Immature natural killer cell (primary cell): ENCODE results near the gene TNFAIP2. TPM values are rescaled to one million over a fixed set of nuclear protein-coding genes. Genes with fewer than 3 reads are reported as not detected.

Experiments
- DNase-seq, 3 donors: peaks; one replicate each; pipeline ENCODE4 v3.0.0; 2022; ENCODE audit warnings: mixed read lengths in 1 of 3
- H3K27ac Mint-ChIP-seq, 6 donors: one replicate each; pipeline ENCODE4 v1.8.0; 2020; ENCODE audit warnings: mixed read lengths in 6 of 6, mild to moderate bottlenecking in 5 of 6, inconsistent platforms in 4 of 6, moderate library complexity in 3 of 6
- H3K27me3 Mint-ChIP-seq, 3 donors: one replicate each; pipeline ENCODE4 v1.8.0; 2020 to 2021; ENCODE audit warnings: low read depth in 3 of 3, mild to moderate bottlenecking in 3 of 3, mixed read lengths in 3 of 3, moderate library complexity in 3 of 3, inconsistent platforms in 1 of 3
- H3K36me3 Mint-ChIP-seq, 3 donors: one replicate each; pipeline ENCODE4 v1.8.0; 2020; ENCODE audit warnings: mixed read lengths in 3 of 3, inconsistent platforms in 2 of 3, mild to moderate bottlenecking in 2 of 3
- H3K4me1 Mint-ChIP-seq, 2 donors: one replicate each; pipeline ENCODE4 v1.8.0; 2020; ENCODE audit warnings: inconsistent platforms in 2 of 2, mild to moderate bottlenecking in 2 of 2, mixed read lengths in 2 of 2, moderate library complexity in 1 of 2
- H3K4me3 Mint-ChIP-seq, 5 donors: one replicate each; pipeline ENCODE4 v1.8.0; 2020; ENCODE audit warnings: mild to moderate bottlenecking in 5 of 5, mixed read lengths in 5 of 5, inconsistent platforms in 3 of 5, moderate library complexity in 3 of 5
- H3K9me3 Mint-ChIP-seq, 6 donors: one replicate each; pipeline ENCODE4 v1.8.0; 2020; ENCODE audit warnings: mild to moderate bottlenecking in 6 of 6, mixed read lengths in 6 of 6, inconsistent platforms in 4 of 6, moderate library complexity in 3 of 6
- polyA plus RNA-seq, 3 donors: library from polyadenylated mRNA; unstranded; fragments of 300-500 nt; fragmentation: Illumina TruSeq; gene quantifications; one replicate each; pipeline ENCODE4 v1.2.3, GENCODE V29; 2021

Gene TNFAIP2, protein sequence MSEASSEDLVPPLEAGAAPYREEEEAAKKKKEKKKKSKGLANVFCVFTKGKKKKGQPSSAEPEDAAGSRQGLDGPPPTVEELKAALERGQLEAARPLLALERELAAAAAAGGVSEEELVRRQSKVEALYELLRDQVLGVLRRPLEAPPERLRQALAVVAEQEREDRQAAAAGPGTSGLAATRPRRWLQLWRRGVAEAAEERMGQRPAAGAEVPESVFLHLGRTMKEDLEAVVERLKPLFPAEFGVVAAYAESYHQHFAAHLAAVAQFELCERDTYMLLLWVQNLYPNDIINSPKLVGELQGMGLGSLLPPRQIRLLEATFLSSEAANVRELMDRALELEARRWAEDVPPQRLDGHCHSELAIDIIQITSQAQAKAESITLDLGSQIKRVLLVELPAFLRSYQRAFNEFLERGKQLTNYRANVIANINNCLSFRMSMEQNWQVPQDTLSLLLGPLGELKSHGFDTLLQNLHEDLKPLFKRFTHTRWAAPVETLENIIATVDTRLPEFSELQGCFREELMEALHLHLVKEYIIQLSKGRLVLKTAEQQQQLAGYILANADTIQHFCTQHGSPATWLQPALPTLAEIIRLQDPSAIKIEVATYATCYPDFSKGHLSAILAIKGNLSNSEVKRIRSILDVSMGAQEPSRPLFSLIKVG
- 1 to 10 TPM in 1 of 3 donors, under 1 TPM in 2; 0.20 to 1.4 (median 0.91) TPM for polyA plus RNA-seq

- Mint-ChIP-seq H3K27me3 (peaks cover 0 to 12% (median 5%) of the 10 kb centered on the region in 3 donors), H3K4me3 (peak within 1 kb of the TSS in 1 of 5 donors; percentile 17), H3K36me3 (no peaks in the 10 kb centered on the region), H3K4me1 (no peaks in the 10 kb centered on the region), H3K27ac (no peak within 1 kb of the TSS), H3K9me3 (no peaks in the 10 kb centered on the region)
- DNase-seq, result no peak
Measured at GRCh38 chr14:103122947-103123633, at the start of gene TNFAIP2. TSS of gene TNFAIP2 (plus strand) at chr14:103123461. CDS start at chr14:103126458, 2,997 bp downstream.

DNA sequence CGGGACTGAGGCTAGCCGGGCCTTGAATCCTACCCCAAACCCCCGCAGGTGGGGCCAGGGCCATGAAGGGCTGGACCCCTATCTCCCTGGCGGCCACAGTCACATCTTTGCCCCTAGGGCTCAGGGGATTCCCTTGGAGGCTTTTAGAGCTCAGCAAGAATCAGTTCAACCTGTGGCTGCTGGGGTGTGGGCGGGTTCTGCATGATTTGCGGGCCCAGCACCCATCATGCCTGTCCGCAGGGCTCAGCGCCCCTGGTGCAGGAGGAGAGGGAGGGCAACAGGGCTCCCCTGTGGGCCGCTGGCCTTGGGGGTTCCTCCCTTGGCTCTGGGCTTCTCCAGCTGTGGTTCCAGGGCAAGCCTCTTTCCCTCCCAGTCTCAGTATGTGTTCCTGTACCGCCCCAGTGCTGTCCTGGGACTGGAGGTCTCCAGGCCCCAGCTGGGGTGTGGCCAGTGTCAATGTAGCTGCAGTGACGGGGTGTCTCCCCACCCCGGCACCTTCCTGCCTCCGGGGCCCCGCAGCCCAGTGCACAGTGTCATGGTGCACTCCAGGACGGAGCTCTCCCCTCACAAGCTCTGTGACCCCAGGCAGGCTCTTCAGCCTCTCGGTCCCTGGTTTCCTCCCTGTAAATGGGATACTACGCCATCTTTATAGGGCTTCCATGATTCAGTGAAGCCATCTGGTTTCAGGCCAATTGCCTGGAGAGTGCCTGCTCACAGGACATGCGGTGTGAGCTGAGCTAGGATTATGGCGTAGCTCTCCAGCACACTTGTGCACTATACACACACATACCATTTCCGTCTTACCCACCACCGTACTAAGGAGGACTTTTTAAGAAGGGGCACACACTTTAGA is 49.2 kb upstream of the TNFAIP2 start:
- no peaks in the 10 kb centered on the region for H3K36me3 Mint-ChIP-seq
- no peaks in the 10 kb centered on the region for H3K9me3 Mint-ChIP-seq
- H3K27ac Mint-ChIP-seq, result no peak overlapping the region
- peaks cover 0 to 2% of the 10 kb centered on the region in 2 donors for H3K4me1 Mint-ChIP-seq
- no peak for DNase-seq
- peaks cover 0 to 4% (median 2%) of the 10 kb centered on the region in 3 donors for H3K27me3 Mint-ChIP-seq
- peak overlapping the region; percentile 8 to 45 (median 33) for H3K4me3 Mint-ChIP-seq

DNA sequence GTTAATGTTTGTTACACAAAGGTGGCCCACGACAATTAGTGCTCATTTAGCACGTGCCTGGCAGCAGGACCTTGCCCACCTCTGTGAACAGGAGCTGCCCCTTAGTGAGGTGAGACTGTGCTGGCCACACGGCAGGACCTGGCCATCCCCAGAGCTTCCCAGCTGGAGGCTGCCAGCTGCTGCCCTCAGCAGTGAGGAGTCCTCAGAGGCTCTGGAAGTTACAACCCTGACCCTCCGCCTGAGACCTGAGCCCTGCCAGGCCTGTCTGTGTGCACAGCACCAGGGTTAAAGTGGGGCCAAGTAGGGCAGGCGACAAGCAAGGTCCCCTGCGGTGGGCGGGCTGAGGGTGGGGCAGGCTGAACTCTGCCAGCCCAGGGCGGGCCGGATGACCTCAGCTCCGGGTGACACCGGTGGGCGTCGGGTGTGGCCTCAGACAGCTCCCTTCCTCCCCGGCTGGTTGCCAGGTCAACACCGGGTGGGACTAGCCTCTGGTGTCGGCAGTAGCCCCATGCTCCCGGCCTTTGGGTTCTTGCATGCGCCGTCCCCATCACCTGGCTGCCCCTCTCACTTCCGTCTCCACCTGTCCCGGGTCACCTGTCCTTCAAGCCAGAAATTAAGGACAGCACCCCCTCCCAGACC is 48.4 kb upstream of the TNFAIP2 start:
- Mint-ChIP-seq H3K36me3 (no peaks in the 10 kb centered on the region), H3K9me3 (no peaks in the 10 kb centered on the region), H3K27me3 (peaks cover 0 to 6% (median 2%) of the 10 kb centered on the region in 3 donors), H3K4me1 (peaks cover 0 to 2% of the 10 kb centered on the region in 2 donors), H3K27ac (no peak overlapping the region), H3K4me3 (peak overlapping the region; percentile 8 to 45 (median 33))
- DNase-seq, result no peak

- no peak overlapping the region for H3K4me3 Mint-ChIP-seq
- H3K9me3 Mint-ChIP-seq, result no peaks in the 10 kb centered on the region
- H3K36me3 Mint-ChIP-seq, result no peaks in the 10 kb centered on the region
- no peak overlapping the region for H3K27ac Mint-ChIP-seq
- H3K4me1 Mint-ChIP-seq, result peaks cover 0 to 2% of the 10 kb centered on the region in 2 donors
- DNase-seq, result peak; percentile 50 to 57 (median 55)
- peaks cover 0 to 6% (median 2%) of the 10 kb centered on the region in 3 donors for H3K27me3 Mint-ChIP-seq
Measured at GRCh38 chr14:103078420-103078749, 44.9 kb upstream of the TNFAIP2 start.

DNA sequence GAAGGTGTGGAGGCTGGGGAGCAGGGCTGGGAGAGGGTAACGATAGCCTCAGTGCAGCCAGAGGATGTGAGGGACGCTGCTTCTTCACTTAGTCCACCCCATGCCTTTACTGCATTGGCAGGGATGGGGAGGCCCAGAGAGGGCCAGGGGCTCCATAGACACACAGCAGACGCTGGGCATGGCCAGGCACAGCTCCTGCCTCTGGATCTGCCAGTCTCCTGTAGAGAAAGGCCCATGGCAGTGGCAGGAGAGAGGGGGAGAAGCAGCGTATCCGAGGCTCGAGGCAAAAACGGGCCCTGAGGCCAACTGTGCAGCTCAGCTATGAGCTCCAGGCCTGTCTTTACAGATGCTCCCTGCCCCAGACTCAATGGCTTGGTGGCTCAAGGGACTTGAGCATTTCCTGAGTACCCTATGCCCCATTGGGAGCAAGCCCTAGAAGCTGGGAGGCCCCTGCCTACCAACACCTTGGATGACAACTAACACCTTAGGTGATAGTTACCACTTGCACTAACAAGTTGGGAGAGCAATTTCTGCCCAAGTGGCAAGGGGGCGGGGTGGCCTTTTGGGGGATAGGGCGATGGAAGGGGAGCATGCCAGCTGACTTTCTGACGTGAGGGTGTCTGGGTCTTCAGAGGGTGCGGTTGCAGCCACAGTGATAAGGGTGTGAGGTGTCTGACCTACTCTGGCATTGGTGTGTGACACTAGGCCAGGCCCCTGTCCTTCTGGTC is 44.2 kb upstream of the TNFAIP2 start:
- no peak for DNase-seq

GRCh38 chr14:103081951-103082350 is 41.3 kb upstream of the TNFAIP2 start:
- Mint-ChIP-seq H3K36me3 (no peaks in the 10 kb centered on the region), H3K4me3 (no peak overlapping the region), H3K27me3 (peaks cover 0 to 8% (median 2%) of the 10 kb centered on the region in 3 donors), H3K4me1 (no peaks in the 10 kb centered on the region), H3K9me3 (no peaks in the 10 kb centered on the region), H3K27ac (no peak overlapping the region)
- DNase-seq, result no peak

More for the DNA sequence above, 44.2 kb upstream of the TNFAIP2 start:
- H3K4me1 Mint-ChIP-seq, result peaks cover 0 to 2% of the 10 kb centered on the region in 2 donors
- H3K36me3 Mint-ChIP-seq, result no peaks in the 10 kb centered on the region
- H3K9me3 Mint-ChIP-seq, result no peaks in the 10 kb centered on the region
- H3K27ac Mint-ChIP-seq, result no peak overlapping the region
- H3K4me3 Mint-ChIP-seq, result no peak overlapping the region
- H3K27me3 Mint-ChIP-seq, result peaks cover 0 to 6% (median 0%) of the 10 kb centered on the region in 3 donors

DNA sequence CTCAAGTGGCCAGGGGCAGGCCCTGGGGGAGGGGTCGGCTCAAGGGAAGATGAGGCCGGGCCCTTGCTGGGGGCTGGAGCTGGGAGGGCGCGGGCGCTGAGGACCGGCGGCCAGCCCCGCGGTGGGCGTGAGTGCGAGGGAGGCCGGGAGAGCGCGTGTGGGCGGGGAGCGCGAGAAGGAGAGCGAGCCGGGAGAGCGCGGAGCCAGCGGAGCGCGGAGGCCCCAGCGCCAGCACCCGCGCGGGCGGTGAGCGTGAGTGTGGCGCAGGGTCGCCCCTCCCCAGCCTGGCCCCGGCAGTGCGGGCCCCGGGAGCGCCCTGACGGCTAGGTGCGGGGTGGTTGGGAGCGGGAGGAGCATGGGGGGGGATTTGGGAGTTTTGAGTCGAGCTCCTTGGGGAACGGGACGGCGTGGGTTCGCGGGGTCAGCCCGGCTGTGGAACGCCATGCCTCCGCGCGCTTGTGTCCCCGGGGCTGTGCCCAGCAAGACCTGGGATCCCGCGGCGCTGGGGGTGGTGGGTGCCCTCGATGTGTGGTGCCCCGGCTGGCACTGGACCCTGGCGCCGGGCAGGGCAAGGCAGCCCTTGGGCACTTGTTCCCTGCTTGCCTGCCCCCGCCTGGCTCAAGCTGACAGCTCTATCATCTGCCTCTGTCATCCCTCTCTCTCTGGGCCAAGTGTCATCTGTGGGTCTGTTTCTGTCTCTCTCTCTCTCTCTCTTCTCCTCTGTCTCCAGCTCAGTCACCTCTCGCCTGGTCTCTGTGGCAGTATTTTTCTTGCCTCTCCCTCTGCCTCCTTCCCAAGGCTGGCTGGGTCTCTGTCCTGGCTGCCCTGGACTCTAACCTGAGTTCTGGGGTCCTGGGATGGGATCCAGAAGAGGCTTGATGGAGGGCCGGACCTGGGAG is 39.0 kb upstream of the TNFAIP2 start, which contains the start of gene LBHD2:
LBHD2 (plus strand) TSS at position 190 of the 899 bp plus-strand sequence. CDS start 1,803 bp downstream, outside the sequence.
- DNase-seq, result no peak
- H3K27me3 Mint-ChIP-seq, result peaks cover 0 to 3% (median 2%) of the 10 kb centered on the region in 3 donors
- H3K36me3 Mint-ChIP-seq, result no peaks in the 10 kb centered on the region
- H3K4me3 Mint-ChIP-seq, result no peak within 1 kb of the TSS
- H3K27ac Mint-ChIP-seq, result no peak within 1 kb of the TSS
- no peaks in the 10 kb centered on the region for H3K4me1 Mint-ChIP-seq
- H3K9me3 Mint-ChIP-seq, result no peaks in the 10 kb centered on the region

DNA sequence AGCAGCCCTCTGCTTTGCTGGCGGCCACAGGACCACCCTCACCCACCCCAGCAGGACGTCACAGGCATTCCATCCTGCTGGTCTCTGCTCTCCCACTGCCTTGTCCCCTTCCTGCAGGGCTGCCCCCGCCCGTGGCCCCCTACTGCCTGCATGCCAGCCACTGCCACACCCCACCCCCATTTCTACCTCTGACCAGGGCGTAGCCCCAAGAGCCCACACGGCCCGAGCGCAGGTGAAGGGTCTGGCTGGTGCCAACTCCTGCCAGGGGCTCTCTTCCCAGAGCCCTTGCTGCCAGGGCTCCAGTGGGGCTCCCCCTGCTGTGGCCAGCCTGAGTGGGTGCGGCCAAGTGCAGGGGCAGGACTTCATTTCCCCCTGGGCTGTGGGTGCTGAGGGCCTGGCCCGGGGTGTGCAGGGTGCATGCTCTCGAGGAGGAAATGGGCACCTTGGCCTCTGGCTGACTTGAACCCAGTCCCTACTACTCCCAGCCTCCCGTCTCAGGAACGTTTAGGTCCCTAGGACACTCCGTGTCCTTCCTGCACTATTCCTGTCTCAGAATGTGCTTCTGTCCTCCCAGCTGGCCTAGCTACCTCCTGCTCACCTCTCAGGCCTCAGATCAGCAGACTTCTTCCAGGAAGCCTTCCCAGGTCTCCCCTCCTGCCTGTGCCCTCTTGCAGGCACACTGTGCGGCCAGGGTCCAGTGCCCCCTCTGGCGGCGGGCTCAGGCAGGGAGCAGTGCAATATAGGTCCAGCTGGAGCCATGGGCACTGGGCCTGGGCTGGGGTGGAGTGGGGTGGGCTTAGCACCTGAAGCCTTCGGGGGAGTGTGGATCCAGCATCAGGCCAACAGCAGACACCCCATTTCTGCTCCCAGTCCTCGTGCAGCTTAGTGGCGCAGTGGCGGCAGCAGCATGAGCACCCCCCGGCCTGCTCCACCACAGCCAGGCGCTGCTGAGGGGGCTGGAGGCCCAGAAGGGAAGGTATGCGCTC is 37.9 kb upstream of the TNFAIP2 start:
- no peak for DNase-seq

DNA sequence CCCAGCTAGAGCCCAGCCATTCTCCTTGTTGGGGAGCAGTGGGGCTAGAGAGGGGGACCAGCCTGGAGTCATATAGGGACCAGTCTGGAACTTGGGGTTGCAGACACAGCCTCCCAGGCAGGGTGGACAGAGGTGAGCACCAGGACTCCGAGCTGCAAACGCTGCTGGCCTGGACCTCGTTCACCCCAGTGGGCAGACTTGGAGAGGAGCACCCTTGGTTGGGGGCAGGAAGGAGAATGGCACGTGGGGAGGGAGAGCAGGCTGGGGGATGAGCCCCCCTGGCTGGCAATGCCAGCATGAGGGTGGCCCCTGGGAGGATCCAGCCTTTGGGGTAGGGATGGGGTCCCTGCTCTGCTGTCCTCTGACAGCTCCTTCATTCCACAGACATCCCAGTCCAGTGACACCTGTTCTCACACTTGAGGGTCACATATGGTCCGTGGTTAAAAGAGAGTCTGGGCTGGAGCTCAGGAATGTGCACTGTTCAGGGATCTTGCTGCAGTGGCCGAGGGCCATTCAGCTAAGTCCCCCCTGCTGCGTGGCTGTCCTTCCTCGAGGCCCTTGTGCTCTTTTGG is 36.4 kb upstream of the TNFAIP2 start:
- Mint-ChIP-seq H3K9me3 (no peaks in the 10 kb centered on the region), H3K27ac (no peak overlapping the region)

More for the DNA sequence above, 37.9 kb upstream of the TNFAIP2 start:
- H3K9me3 Mint-ChIP-seq, result no peaks in the 10 kb centered on the region
- H3K4me3 Mint-ChIP-seq, result no peak overlapping the region
- H3K36me3 Mint-ChIP-seq, result no peaks in the 10 kb centered on the region
- peaks cover 0 to 3% (median 2%) of the 10 kb centered on the region in 3 donors for H3K27me3 Mint-ChIP-seq
- no peak overlapping the region for H3K27ac Mint-ChIP-seq
- no peaks in the 10 kb centered on the region for H3K4me1 Mint-ChIP-seq

GRCh38 chr14:103087343-103087835 is 35.9 kb upstream of the TNFAIP2 start:
- Mint-ChIP-seq H3K9me3 (no peaks in the 10 kb centered on the region), H3K4me1 (peaks cover 4 to 5% of the 10 kb centered on the region in 2 donors), H3K4me3 (no peak overlapping the region), H3K36me3 (no peaks in the 10 kb centered on the region), H3K27ac (no peak overlapping the region), H3K27me3 (peaks cover 0 to 11% (median 2%) of the 10 kb centered on the region in 3 donors)
- no peak for DNase-seq

More for the DNA sequence above, 36.4 kb upstream of the TNFAIP2 start:
- Mint-ChIP-seq H3K36me3 (no peaks in the 10 kb centered on the region), H3K4me1 (peaks cover 4 to 5% of the 10 kb centered on the region in 2 donors), H3K4me3 (no peak overlapping the region), H3K27me3 (peaks cover 0 to 11% (median 2%) of the 10 kb centered on the region in 3 donors)
- no peak for DNase-seq
